ENCODE results near the gene TBC1D22A. TPM values are rescaled to one million over a fixed set of nuclear protein-coding genes. Genes with fewer than 3 reads are reported as not detected.
"Not testable (repeated sequence)": the region's sequence is repeated elsewhere in the genome, so short reads cannot be mapped to it uniquely, and the experiment has no call there.

TBC1D22A gene
- total and polyA plus RNA-seq, 8 donors, result 13.3 to 53.1 (median 21.5) TPM

DNA sequence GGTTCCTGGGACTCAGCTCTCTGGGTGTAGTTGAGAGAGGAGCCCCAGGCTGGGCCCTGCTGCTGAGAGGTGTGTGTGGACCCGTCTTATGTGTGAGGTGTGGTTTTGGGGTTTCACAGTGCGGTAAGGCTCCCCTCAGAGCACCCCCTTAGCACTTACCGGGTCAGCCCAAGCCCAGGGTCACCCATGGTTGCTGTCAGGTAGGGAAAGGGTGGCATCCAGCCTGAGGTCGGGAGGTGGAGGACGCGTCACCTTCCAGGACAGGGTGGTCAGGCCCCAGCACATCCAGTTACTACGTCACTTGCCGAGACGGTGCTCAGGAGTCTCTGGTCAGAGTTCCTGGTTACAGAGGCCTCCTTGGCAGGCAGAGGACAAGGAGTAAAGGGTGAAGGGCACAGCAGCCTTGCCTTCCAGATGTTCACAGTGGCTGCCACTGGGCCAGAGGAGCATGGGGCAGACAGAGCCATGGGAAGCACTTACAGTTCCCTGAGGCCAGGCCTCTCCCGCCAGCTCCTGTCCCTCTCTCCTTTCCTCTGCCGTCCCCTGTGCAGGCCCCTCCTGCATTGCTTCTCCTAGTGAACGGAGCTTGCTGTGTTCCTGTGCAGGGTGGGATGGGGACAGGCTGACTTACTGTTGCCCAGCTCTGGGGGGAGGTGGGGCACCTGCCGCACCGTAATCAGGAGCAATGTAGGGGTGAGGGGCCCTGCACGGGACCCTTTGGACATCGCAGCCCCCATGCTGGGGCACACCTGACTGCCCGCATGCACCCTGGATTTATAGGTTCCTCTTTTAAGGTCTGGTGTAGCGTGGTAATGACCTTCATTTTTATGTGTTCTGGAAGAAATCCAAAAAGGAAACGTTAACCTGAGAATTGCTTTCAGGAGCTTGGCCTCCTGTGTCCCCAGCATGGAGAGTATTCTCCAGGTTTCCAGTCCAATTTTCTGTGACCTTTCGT is 285.9 kb downstream of the TBC1D22A start:
- peaks cover 4 to 15% (median 9%) of the 10 kb centered on the region in 4 donors for H3K4me1 ChIP-seq
- no peaks in the 10 kb centered on the region for H3K9me3 ChIP-seq
- H3K27ac ChIP-seq, result no peak overlapping the region
- no peak for DNase-seq
- H3K36me3 ChIP-seq, result peaks cover 0 to 16% (median 8%) of the 10 kb centered on the region in 4 donors
- intact Hi-C loops (cut with DNase I; ENCODE audit: low total_unique reads), result no loop called here
- no peak overlapping the region for H3K4me3 ChIP-seq
- 78 to 85% (median 83%) methylated on average over 20 of the region's 20 CpGs for WGBS, 5 donors
- no peaks in the 10 kb centered on the region for H3K27me3 ChIP-seq
- TF ChIP-seq POLR2A (IDR thresholded peaks at IDR 0.05) (no peak), POLR2AphosphoS5 (IDR thresholded peaks at IDR 0.05) (no peak), EP300 (IDR thresholded peaks at IDR 0.05) (no peak)
- TF ChIP-seq, protein P1, sequence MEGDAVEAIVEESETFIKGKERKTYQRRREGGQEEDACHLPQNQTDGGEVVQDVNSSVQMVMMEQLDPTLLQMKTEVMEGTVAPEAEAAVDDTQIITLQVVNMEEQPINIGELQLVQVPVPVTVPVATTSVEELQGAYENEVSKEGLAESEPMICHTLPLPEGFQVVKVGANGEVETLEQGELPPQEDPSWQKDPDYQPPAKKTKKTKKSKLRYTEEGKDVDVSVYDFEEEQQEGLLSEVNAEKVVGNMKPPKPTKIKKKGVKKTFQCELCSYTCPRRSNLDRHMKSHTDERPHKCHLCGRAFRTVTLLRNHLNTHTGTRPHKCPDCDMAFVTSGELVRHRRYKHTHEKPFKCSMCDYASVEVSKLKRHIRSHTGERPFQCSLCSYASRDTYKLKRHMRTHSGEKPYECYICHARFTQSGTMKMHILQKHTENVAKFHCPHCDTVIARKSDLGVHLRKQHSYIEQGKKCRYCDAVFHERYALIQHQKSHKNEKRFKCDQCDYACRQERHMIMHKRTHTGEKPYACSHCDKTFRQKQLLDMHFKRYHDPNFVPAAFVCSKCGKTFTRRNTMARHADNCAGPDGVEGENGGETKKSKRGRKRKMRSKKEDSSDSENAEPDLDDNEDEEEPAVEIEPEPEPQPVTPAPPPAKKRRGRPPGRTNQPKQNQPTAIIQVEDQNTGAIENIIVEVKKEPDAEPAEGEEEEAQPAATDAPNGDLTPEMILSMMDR (IDR thresholded peaks at IDR 0.05), result no peak

DNA sequence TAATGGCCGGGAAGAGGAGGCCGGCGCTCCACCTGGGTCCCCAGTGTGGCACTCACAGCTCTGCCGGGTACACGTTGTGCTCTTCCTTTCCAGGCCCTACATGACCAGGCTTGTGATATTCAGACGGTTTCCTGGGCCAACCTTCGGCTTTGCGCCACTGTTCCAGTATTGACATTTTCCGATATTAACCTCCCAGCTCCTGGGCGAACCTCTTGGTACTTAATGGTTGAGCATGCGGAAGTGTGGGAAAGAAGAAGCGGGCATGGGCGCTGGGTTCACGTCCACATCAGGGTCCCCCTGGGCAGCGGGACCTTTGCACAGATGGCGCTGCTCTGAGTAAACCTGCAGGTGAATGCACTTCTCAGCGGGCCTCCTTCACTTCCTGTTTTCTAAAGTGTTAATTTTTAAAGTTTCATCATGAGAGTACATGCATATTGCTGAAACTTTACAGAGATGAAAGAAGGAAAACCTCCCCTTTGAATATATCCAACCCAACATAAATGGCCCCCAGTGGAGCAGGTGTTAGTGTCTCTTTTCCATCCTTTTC is 286.7 kb downstream of the TBC1D22A start:
- no peak overlapping the region for H3K4me3 ChIP-seq
- H3K27ac ChIP-seq, result no peak overlapping the region
- H3K4me1 ChIP-seq, result peaks cover 0 to 7% (median 3%) of the 10 kb centered on the region in 4 donors
- no peak for TF ChIP-seq POLR2AphosphoS5 (IDR thresholded peaks at IDR 0.05)
- no peak for TF ChIP-seq POLR2A (IDR thresholded peaks at IDR 0.05)
- TF ChIP-seq, protein P1 (IDR thresholded peaks at IDR 0.05), result no peak
- TF ChIP-seq EP300 (IDR thresholded peaks at IDR 0.05), result no peak
- H3K9me3 ChIP-seq, result no peaks in the 10 kb centered on the region
- intact Hi-C loops (cut with DNase I; ENCODE audit: low total_unique reads), result no loop called here
- peaks cover 0 to 24% (median 14%) of the 10 kb centered on the region in 4 donors for H3K36me3 ChIP-seq
- no peak for DNase-seq
- H3K27me3 ChIP-seq, result no peaks in the 10 kb centered on the region
- 88 to 94% (median 92%) methylated on average over 17 of the region's 17 CpGs for WGBS, 5 donors

DNA sequence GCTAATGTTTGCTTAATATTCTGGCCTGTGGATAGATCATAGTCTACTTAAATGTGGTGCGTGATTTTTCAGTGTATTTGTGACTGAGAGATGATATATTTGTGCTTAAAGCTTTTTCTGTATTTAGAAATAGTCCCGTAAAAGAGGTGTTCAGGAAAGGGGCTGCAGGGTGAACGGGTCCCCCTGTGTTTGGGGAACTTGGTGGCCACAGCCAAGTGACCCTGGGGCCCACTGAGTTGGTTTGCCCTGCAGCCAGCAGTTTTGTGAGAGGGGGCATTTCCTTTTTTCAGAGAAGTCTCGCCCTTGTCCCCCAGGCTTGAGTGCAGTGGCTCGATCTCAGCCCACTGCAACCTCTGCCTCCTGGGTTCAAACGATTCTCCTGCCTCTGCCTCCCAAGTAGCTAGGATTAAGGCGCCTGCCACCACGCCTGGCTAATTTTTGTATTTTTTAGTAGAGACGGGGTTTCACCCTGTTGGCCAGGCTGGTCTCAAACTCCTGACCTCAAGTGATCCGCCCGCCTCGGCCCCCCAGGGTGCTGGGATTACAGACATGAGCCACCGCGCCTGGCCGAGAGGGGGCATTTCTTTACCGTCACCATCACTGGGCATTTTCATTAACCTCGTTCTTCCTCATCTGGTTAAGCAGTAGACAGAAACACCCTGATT is 287.4 kb downstream of the TBC1D22A start:
- H3K36me3 ChIP-seq, result peaks cover 0 to 30% (median 19%) of the 10 kb centered on the region in 4 donors

DNA sequence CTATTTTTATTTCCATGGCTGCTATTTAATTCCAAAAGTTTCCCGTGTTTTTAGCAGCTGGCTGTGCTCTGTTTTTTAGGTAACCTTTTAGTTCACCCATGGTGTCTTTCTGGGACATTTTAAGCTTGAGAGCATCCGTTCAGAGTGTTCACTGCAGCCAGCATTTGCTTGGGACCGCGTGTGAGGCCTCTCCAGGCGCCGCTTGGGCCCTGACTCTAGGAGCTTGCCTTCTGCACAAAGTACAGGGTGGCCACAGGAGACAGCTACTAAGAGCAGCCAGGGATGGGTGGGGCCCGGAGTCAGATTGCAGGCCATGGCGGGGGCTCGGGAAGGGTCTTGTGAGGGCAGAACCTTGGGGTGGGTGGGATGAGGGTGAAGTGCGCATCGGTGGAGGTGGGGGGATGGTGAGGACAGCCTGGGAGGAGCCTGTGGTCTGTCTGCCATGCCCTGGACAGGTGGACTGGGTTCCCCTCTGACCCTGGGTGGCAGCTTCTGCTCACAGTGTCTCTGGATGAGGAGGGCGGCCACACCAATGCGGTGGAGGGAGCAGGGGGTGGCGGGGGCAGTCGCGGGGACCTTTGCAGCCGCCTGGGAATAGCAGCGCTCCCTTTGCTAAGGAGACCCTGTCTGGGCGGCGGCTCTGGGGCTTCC is 288.1 kb downstream of the TBC1D22A start:
- no peaks in the 10 kb centered on the region for H3K4me1 ChIP-seq
- no peak for DNase-seq
- no peaks in the 10 kb centered on the region for H3K27me3 ChIP-seq
- intact Hi-C loops (cut with DNase I; ENCODE audit: low total_unique reads), result no loop called here
- no peaks in the 10 kb centered on the region for H3K9me3 ChIP-seq
- H3K27ac ChIP-seq, result no peak overlapping the region
- H3K4me3 ChIP-seq, result no peak overlapping the region
- peaks cover 0 to 30% (median 19%) of the 10 kb centered on the region in 4 donors for H3K36me3 ChIP-seq
- WGBS, 5 donors, result 85 to 91% (median 89%) methylated on average over 20 of the region's 20 CpGs
- TF ChIP-seq POLR2A (IDR thresholded peaks at IDR 0.05), result no peak
- TF ChIP-seq, protein P1 (IDR thresholded peaks at IDR 0.05), result no peak
- TF ChIP-seq POLR2AphosphoS5 (IDR thresholded peaks at IDR 0.05), result no peak
- no peak for TF ChIP-seq EP300 (IDR thresholded peaks at IDR 0.05)

More for the DNA sequence above, 287.4 kb downstream of the TBC1D22A start:
- H3K27me3 ChIP-seq; DNase-seq; H3K4me1 ChIP-seq; intact Hi-C loops (cut with DNase I; ENCODE audit: low total_unique reads); H3K27ac ChIP-seq; H3K9me3 ChIP-seq; H3K4me3 ChIP-seq: not testable (repeated sequence)
- WGBS, 5 donors, result 92 to 95% (median 94%) methylated on average over 17 of the region's 17 CpGs
